ENCODE measurements around the gene ADGRL3.
"Not testable (repeated sequence)": the region's sequence is repeated elsewhere in the genome, so short reads cannot be mapped to it uniquely, and the experiment has no call there.

ADGRL3 gene

GRCh38 chr4:61638591-61638990 is 438.5 kb downstream of the ADGRL3 start:
- no peak for DNase-seq (ENCODE audit: low read depth)

DNA sequence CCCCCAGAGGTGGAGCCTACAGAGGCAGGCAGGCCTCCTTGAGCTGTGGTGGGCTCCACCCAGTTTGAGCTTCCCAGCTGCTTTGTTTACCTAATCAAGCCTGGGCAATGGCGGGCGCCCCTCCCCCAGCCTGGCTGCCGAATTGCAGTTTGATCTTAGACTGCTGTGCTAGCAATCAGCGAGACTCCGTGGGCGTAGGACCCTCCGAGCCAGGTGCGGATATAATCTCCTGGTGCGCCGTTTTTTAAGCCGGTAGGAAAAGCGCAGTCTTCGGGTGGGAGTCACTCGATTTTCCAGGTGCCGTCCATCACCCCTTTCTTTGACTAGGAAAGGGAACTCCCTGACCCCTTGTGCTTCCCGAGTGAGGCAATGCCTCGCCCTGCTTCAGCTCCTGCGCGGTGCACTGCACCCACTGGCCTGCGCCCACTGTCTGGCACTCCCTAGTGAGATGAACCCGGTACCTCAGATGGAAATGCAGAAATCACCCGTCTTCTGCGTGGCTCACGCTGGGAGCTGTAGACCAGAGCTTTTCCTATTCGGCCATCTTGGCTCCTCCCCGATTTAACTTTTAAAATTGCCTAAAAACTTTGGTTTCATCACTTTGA is 446.7 kb downstream of the ADGRL3 start:
- DNase-seq (ENCODE audit: low read depth), result not testable (repeated sequence)

DNA sequence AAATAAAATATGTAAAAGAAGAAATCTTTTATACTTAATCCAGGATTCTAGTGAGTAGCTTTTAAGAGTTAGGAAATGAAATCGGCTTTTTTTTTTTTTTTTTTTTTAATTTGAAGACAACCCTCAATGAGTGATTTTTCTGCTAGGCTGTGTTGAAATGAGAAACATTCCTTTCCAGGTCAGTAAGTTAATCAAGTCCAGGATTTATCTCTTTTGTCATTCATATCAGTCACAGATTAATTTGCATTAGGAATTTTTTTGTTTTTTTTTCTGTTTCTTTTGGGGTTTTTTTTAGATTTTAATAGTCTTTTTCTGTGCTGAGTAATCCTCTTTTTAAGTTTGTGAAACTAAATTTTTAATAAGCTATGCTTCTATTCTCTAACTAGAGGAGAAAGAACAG is 448.1 kb downstream of the ADGRL3 start:
- no peak for DNase-seq (ENCODE audit: low read depth)

GRCh38 chr4:61657016-61657415 is 456.9 kb downstream of the ADGRL3 start:
- no peak for DNase-seq (ENCODE audit: low read depth)

DNA sequence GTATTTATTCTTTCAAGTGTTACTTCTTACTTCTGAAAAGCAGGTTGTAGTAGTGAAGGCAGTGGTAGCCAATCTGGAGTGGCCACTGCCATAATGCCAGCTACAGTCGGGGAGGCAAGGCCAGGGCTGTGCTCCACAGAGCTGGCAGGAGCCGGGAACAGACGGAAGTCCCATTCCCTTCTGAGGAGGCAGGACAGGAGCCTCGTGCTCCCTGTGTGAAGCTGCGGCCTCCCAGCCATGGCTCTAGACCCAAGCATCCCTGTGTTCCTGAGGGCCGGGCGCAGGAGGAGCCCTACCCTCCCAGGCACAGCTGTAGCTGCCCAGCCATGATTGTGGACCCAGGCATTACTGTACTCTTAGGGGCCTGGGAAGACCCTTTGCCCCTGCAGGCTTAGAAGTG is 461.8 kb downstream of the ADGRL3 start:
- DNase-seq (ENCODE audit: low read depth), result no peak

DNA sequence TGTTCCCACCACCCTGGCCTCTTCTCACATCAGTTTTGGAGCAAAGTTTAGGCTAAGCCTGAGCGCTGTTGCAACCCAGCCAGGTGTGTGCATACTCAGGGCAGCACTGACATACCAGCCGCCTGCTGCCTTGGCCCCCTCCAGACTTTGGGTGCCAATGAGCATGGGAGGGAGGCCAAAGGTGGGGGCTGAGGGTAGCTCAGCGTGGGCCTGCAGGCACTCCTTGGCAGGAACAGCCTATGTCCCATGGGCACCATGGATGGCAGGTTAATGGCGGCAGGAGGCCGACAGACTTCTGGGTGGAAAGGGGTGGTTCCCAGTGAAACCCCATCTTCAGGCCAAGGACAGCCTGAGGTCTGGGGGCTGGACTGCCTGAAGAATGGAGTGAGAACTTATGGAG is 462.2 kb downstream of the ADGRL3 start:
- DNase-seq (ENCODE audit: low read depth), result no peak

DNA sequence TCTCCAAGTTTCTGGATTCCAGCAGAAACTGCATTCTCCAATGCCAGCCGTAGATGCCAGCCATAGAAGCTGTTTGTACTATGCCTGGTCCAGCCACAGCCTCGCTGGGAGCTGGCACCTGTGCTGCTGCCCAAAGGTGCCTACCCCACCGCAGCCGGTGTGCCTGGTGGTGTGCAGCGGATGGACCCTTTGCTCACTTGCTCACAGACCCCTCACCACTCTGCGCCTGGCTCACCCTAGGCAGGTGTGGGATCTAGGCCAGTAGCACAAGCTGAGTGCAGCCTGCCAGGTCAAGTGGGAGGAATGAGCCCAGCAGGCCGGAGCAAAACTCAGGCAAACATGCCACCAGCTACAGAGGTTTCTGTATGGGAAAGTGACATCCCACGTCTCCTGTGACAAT is 463.2 kb downstream of the ADGRL3 start:
- no peak for DNase-seq (ENCODE audit: low read depth)

DNA sequence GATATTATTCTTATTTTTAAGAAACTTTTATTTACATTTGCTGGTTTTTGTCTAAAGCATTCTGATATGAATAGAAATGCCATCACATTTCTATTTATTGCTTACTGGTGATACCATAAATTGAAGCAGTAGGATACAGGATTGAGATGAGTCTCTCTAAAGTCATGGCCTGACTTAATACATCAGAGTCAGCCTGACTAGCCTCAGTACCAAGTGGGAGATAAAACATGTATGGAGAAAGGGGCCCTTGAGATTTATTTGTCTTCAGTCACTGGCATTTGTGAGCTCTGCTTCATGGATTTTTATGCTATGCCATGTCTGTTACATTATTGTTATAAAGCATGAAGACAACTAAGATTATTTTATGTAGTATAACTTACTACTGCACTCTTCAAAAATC is 465.5 kb downstream of the ADGRL3 start:
- DNase-seq (ENCODE audit: low read depth), result no peak

DNA sequence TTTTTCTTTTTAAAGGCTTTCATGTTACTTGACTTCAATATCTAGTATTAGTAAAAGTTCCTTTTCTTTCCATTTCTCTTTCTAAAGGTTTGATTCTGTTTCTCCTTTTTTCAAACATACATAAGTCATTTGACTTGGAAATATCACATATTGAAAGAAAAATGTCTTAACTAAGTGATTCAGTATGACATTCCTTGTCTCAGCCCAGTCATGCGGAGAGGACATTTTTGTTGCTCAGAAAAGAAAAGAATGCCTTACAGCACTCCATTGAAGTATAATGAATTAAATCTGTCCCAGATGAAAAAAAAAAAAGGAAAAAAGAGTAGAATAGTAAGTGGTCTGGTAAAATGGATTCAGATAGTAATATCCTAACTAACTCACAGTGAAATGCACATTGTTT is 466.1 kb downstream of the ADGRL3 start:
- no peak for DNase-seq (ENCODE audit: low read depth)

- DNase-seq (ENCODE audit: low read depth), result no peak
These were observed 471.5 kb downstream of the ADGRL3 start for GRCh38 chr4:61671599-61671998.

GRCh38 chr4:61675464-61675863 is 475.3 kb downstream of the ADGRL3 start:
- DNase-seq (ENCODE audit: low read depth), result no peak

DNA sequence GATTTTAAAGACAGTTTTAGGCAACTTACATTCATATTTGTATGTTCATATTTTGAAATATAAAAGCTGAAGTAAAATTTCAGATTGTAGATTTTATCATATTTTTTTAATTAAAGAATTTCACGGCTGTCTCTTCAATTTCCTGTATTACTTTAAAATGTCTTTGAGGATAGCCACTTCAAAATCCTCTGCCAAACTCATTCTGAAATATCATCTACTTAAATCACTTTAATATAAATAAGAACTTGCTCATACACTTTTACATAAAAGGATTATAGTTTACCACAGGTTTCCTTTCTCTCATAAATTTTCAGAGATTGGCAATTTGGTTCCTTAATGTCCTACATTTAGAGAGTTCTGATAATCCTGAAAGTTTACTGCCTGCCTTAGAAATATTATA is 478.2 kb downstream of the ADGRL3 start:
- DNase-seq (ENCODE audit: low read depth), result no peak

- DNase-seq (ENCODE audit: low read depth), result no peak
These were observed 493.4 kb downstream of the ADGRL3 start for GRCh38 chr4:61693520-61693919.

- DNase-seq (ENCODE audit: low read depth), result no peak
These were observed 514.3 kb downstream of the ADGRL3 start for GRCh38 chr4:61714387-61714911.

- DNase-seq (ENCODE audit: low read depth), result no peak
These were observed 516.3 kb downstream of the ADGRL3 start for GRCh38 chr4:61716426-61716825.

- no peak for DNase-seq (ENCODE audit: low read depth)
These were observed 523.4 kb downstream of the ADGRL3 start for GRCh38 chr4:61723492-61723891.

- DNase-seq (ENCODE audit: low read depth), result no peak
These were observed 527.2 kb downstream of the ADGRL3 start for GRCh38 chr4:61727286-61727685.

GRCh38 chr4:61734409-61734808 is 534.3 kb downstream of the ADGRL3 start:
- DNase-seq (ENCODE audit: low read depth), result no peak

DNA sequence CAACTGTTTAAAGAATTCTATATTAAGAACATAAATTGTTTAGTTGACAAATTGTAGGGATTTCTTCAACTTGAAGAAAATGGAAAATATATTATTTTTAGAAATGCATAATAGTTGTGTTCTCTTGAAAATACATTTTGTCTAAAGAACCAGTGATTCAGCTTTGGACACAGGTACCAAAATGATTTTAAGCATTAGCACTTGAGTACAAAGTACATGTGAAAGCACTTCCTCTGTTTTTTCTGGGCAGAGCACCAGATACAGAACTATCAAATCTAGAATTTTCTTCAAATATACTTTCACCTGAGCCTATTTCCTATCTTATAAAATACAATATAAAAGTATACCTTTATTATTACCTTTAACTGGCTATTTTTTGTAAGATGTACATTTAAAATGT is 539.8 kb downstream of the ADGRL3 start:
- DNase-seq (ENCODE audit: low read depth), result no peak

DNA sequence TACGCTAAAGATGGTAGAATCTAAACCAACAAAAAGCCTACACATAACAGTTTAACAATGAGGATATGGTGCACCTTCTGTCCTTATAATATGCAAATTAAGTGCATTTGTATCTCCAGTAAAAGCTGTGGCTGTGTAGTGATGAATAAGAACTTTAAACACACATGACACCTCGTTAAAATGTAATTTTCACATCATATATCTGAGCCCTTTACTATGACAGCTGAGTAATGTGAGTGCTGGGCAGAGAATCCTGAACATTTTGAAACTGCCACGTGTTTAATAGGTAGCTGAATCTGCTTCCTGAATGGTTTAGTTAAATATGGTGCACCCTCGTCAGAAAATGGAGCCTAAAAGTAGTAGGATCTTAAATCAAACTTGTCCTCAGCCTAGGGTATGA is 540.8 kb downstream of the ADGRL3 start:
- no peak for DNase-seq (ENCODE audit: low read depth)

GRCh38 chr4:61741327-61742096 is 541.4 kb downstream of the ADGRL3 start:
- DNase-seq (ENCODE audit: low read depth), result no peak

- DNase-seq (ENCODE audit: low read depth), result no peak
These were observed 550.7 kb downstream of the ADGRL3 start for GRCh38 chr4:61750810-61751209.

DNA sequence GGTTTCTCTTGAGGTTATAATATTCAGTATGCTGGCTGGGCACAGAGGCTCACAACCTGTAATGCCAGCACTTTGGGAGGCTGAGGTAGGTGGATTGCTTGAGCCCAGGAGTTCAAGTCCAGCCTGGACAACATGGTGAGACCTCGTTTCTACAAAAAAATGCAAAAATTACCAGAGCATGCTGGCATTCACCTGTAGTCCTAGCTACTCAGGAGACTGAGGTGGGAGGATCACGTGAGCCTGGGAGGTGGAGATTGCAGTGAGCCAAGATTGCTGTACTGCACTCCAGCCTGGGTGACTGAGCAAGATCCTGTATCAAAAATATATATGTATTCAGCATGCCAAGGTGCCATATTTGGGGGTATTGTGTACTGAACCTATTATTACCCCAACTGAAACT is 552.5 kb downstream of the ADGRL3 start:
- no peak for DNase-seq (ENCODE audit: low read depth)

GRCh38 chr4:61753739-61754138 is 553.6 kb downstream of the ADGRL3 start:
- DNase-seq (ENCODE audit: low read depth), result no peak
